Osteocyte (in vitro differentiated cells): Measurements from ENCODE around the gene ACTR5. TPM values are rescaled to one million over a fixed set of nuclear protein-coding genes. Genes with fewer than 3 reads are reported as not detected.

ENCODE experiments used
- DNase-seq: peaks from one replicate; pipeline ENCODE4 v3.0.0; 2021; ENCODE audit warnings: mixed read lengths; ENCODE audit not compliant: unreplicated experiment; ENCODE audit errors: extremely low spot score
- H3K27ac Mint-ChIP-seq: one replicate; pipeline ENCODE4 v1.8.0; 2021; ENCODE audit warnings: mild to moderate bottlenecking, mixed read lengths; ENCODE audit not compliant: unreplicated experiment
- H3K27me3 Mint-ChIP-seq: one replicate; pipeline ENCODE4 v1.8.0; 2021; ENCODE audit warnings: mixed read lengths; ENCODE audit not compliant: unreplicated experiment
- H3K36me3 Mint-ChIP-seq: one replicate; pipeline ENCODE4 v1.8.0; 2021; ENCODE audit warnings: mixed read lengths; ENCODE audit not compliant: unreplicated experiment
- H3K4me1 Mint-ChIP-seq: one replicate; pipeline ENCODE4 v1.8.0; 2021; ENCODE audit warnings: mixed read lengths; ENCODE audit not compliant: unreplicated experiment
- H3K4me3 Mint-ChIP-seq: one replicate; pipeline ENCODE4 v1.8.0; 2021; ENCODE audit warnings: mild to moderate bottlenecking, moderate library complexity, mixed read lengths; ENCODE audit not compliant: unreplicated experiment
- H3K9me3 Mint-ChIP-seq: one replicate; pipeline ENCODE4 v1.8.0; 2021; ENCODE audit warnings: mixed read lengths; ENCODE audit not compliant: unreplicated experiment
- CTCF ChIP-seq: fragments of 200-600 bp; sonication (generic); IDR thresholded peaks from 2 replicates; pipeline ENCODE4 v1.5.0; 2021; ENCODE audit warnings: antibody characterized with exemption, mild to moderate bottlenecking, moderate library complexity
- total RNA-seq: library from RNA; stranded (reverse); gene quantifications from 2 replicates; pipeline ENCODE4 v1.2.1, GENCODE V29; 2021

Gene ACTR5
- total RNA-seq, 1 donor from 2014 or later, result 5.8 TPM

- Mint-ChIP-seq H3K4me1 (peaks cover 34% of the 10 kb centered on the region), H3K9me3 (no peaks in the 10 kb centered on the region), H3K27me3 (peaks cover 90% of the 10 kb centered on the region), H3K27ac (no peak overlapping the region), H3K36me3 (peaks cover 3% of the 10 kb centered on the region), H3K4me3 (no peak overlapping the region)
- no peak for DNase-seq
- TF ChIP-seq CTCF, result peak; percentile 32
Observed at GRCh38 chr20:38725931-38726803, 22.1 kb upstream of the ACTR5 start.

- Mint-ChIP-seq H3K4me1 (peaks cover 38% of the 10 kb centered on the region), H3K27me3 (peaks cover 89% of the 10 kb centered on the region), H3K36me3 (peaks cover 3% of the 10 kb centered on the region), H3K9me3 (no peaks in the 10 kb centered on the region), H3K4me3 (no peak overlapping the region), H3K27ac (no peak overlapping the region)
- TF ChIP-seq CTCF, result peak; percentile 28
- no peak for DNase-seq
Observed at GRCh38 chr20:38726804-38727606, 21.3 kb upstream of the ACTR5 start.

GRCh38 chr20:38727607-38728190 is 20.6 kb upstream of the ACTR5 start:
- TF ChIP-seq CTCF, result no peak
- Mint-ChIP-seq H3K27ac (no peak overlapping the region), H3K36me3 (peaks cover 3% of the 10 kb centered on the region), H3K9me3 (no peaks in the 10 kb centered on the region), H3K4me1 (peaks cover 38% of the 10 kb centered on the region), H3K4me3 (no peak overlapping the region), H3K27me3 (peaks cover 88% of the 10 kb centered on the region)
- DNase-seq, result no peak

GRCh38 chr20:38728191-38728781 is 20.0 kb upstream of the ACTR5 start:
- Mint-ChIP-seq H3K27me3 (peaks cover 88% of the 10 kb centered on the region), H3K9me3 (no peaks in the 10 kb centered on the region), H3K36me3 (peaks cover 3% of the 10 kb centered on the region), H3K27ac (no peak overlapping the region), H3K4me3 (no peak overlapping the region), H3K4me1 (peaks cover 36% of the 10 kb centered on the region)
- TF ChIP-seq CTCF, result no peak
- DNase-seq, result no peak
